ENCODE data around the gene EOMES. TPM values are rescaled to one million over a fixed set of nuclear protein-coding genes. Genes with fewer than 3 reads are reported as not detected.

Gene EOMES
- total and polyA plus RNA-seq, 2 donors (not counting 3 experiments of a cell fraction or from before 2014, with no cell fraction given): not detected

GRCh38 chr3:27737091-27737490, 15.0 kb upstream of the EOMES start:
- no peak overlapping the region for H3K4me2 ChIP-seq (ENCODE audit: insufficient read depth, low read length)
- no TSS peak for BruUV-seq (replicated peaks)
- no peak overlapping the region for H3K9ac ChIP-seq (replicated peaks; ENCODE audit: extremely low read depth, insufficient read depth, low read length)
- no peaks in the 10 kb centered on the region for H4K20me1 ChIP-seq (replicated peaks; ENCODE audit: control insufficient read depth, extremely low read depth, insufficient read depth, low read length)
- no peaks in the 10 kb centered on the region for H3K9me1 ChIP-seq (replicated peaks; ENCODE audit: control insufficient read depth, extremely low read depth, insufficient read depth, low read length)
- no peak overlapping the region for H2AFZ ChIP-seq (ENCODE audit: low read depth, low read length)
- H3K27ac ChIP-seq (ENCODE audit: insufficient read depth, low read depth, low read length): no peak overlapping the region
- H3K36me3 ChIP-seq (ENCODE audit: control insufficient read depth in 2 of 2, extremely low read depth in 1 of 2, insufficient read depth in 2 of 2, low read length in 2 of 2): no peaks in the 10 kb centered on the region
- dilution Hi-C loops (cut with MboI; ENCODE audit: extremely low pct_ligation_motif_present, low sequenced_read_pairs): no loop called here
- intact Hi-C loops (cut with micrococcal nuclease): no loop called here
- peaks cover 4 to 22% of the 10 kb centered on the region in 2 experiments for H3K27me3 ChIP-seq (ENCODE audit: control insufficient read depth in 2 of 2, insufficient read depth in 2 of 2, low read length in 2 of 2)
- no peaks in the 10 kb centered on the region for H3K79me2 ChIP-seq (ENCODE audit: control insufficient read depth, insufficient read depth, low read length)
- no peak for DNase-seq (ENCODE audit: low read depth, low spot score)
- ChIA-PET CTCF (interaction anchor here (1.8 kb wide), 1 partner anchor 25 kb away, joined by 8 read pairs; no protein-coding TSS in a partner anchor), POLR2A (no interaction called here)
- no peaks in the 10 kb centered on the region for H3K9me3 ChIP-seq (replicated peaks; ENCODE audit: control insufficient read depth, insufficient read depth, low read length)
- no peaks in the 10 kb centered on the region for H3K4me1 ChIP-seq (ENCODE audit: control insufficient read depth, extremely low read depth, insufficient read depth, low read length)
- FAIRE-seq: no peak
- H3K4me3 ChIP-seq (replicated peaks in 1 of 3; ENCODE audit: insufficient read depth in 1 of 3, low read depth in 1 of 3, low read length in 3 of 3): no peak overlapping the region
- TF ChIP-seq JUN (IDR thresholded peaks at IDR 0.05; ENCODE audit: borderline replicate concordance, insufficient read depth, insufficient read length, low read depth) (no peak), CTCF (IDR thresholded peaks at IDR 0.05; ENCODE audit: extremely low read depth in 1 of 2, insufficient read depth in 1 of 2, low read depth in 1 of 2, low read length in 2 of 2) (no peak), MAX (IDR thresholded peaks at IDR 0.05; ENCODE audit: insufficient read depth, insufficient read length) (no peak), EZH2 (IDR thresholded peaks at IDR 0.05; ENCODE audit: borderline replicate concordance, low read depth, low read length, severe bottlenecking) (no peak), POLR2AphosphoS5 (IDR thresholded peaks at IDR 0.05; ENCODE audit: insufficient read depth, low read depth, low read length) (no peak), POLR2A (IDR thresholded peaks at IDR 0.05; ENCODE audit: low read depth, low read length) (no peak), FOS (IDR thresholded peaks at IDR 0.05; ENCODE audit: borderline replicate concordance, insufficient read depth, low read length) (no peak), GATA2 (IDR thresholded peaks at IDR 0.05; ENCODE audit: insufficient read depth, insufficient read length, low read depth, low read length) (no peak), MYC (IDR thresholded peaks at IDR 0.05; ENCODE audit: low read depth, low read length) (no peak)

Data from endothelial cell of umbilical vein (primary cell).